ENCODE results near the gene MERTK. TPM values are rescaled to one million over a fixed set of nuclear protein-coding genes. Genes with fewer than 3 reads are reported as not detected.
A peak's percentile ranks its signal among the peaks of the same experiment; 100 is the strongest.

MERTK gene
- total and polyA plus RNA-seq, 2 of the 13 experiments (the other 11 are each of a cell fraction or from before 2014, with no cell fraction given) = 37.3 to 44.7 TPM

DNA sequence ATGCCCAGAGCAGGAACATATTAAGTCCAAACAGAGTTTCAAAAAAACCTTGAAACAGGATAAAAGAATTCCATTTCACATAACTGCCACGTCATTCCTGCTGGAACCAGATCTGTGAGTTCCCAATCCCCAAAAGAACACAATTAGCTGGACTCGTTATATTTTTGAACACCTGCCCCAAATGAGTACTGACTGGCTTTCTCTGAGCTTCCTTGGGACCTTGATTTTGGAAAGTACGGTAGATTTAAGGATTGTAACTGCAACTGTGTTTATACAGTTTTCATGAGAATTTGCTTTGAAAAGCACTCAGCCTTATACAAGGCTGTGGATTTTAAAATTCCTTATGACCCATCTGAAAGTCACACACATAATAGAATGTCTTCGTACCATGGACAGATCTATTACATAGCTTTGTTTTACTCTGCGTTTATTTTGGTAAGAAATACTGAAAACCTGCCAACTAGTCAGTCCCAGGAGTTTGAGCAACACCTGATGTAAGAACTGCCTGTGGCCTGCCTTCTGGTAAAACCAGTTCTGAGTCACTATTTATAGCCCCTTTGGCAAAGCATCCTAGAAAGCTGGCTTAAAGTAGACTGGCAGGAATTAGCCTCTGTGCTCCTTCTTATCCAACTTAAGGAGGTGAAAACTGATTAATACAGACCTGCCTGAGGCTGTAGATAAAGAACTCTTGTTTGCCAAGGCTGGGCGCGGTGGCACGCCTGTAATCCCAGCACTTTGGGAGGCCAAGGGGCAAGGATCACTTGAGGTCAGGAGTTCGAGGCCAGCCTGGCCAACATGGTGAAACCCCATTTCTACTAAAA lies 48.1 kb downstream of the MERTK start (continued):
- TF ChIP-seq, protein P1, sequence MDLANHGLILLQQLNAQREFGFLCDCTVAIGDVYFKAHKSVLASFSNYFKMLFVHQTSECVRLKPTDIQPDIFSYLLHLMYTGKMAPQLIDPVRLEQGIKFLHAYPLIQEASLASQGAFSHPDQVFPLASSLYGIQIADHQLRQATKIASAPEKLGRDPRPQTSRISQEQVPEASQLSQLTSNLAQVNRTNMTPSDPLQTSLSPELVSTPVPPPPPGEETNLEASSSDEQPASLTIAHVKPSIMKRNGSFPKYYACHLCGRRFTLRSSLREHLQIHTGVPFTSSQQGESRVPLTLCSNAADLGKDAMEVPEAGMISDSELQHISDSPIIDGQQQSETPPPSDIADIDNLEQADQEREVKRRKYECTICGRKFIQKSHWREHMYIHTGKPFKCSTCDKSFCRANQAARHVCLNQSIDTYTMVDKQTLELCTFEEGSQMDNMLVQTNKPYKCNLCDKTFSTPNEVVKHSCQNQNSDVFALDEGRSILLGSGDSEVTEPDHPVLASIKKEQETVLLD (CRISPR knock-in tag; IDR thresholded peaks at IDR 0.05; ENCODE audit: low read depth) = no peak
- no peak; the same call in 1 of the 2 replicates for TF ChIP-seq KDM6A (CRISPR knock-in tag; IDR thresholded peaks at IDR 0.05; ENCODE audit: low read depth)
- TF ChIP-seq ZNF562 (CRISPR knock-in tag; IDR thresholded peaks at IDR 0.05; ENCODE audit: borderline replicate concordance) = no peak
- TF ChIP-seq, protein P2, sequence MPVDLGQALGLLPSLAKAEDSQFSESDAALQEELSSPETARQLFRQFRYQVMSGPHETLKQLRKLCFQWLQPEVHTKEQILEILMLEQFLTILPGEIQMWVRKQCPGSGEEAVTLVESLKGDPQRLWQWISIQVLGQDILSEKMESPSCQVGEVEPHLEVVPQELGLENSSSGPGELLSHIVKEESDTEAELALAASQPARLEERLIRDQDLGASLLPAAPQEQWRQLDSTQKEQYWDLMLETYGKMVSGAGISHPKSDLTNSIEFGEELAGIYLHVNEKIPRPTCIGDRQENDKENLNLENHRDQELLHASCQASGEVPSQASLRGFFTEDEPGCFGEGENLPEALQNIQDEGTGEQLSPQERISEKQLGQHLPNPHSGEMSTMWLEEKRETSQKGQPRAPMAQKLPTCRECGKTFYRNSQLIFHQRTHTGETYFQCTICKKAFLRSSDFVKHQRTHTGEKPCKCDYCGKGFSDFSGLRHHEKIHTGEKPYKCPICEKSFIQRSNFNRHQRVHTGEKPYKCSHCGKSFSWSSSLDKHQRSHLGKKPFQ (CRISPR knock-in tag; IDR thresholded peaks at IDR 0.05; ENCODE audit: insufficient replicate concordance) = no peak
- TF ChIP-seq, protein P3, sequence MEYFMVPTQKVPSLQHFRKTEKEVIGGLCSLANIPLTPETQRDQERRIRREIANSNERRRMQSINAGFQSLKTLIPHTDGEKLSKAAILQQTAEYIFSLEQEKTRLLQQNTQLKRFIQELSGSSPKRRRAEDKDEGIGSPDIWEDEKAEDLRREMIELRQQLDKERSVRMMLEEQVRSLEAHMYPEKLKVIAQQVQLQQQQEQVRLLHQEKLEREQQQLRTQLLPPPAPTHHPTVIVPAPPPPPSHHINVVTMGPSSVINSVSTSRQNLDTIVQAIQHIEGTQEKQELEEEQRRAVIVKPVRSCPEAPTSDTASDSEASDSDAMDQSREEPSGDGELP (IDR thresholded peaks at IDR 0.05; ENCODE audit: borderline replicate concordance, low read depth) = no peak
- TF ChIP-seq KLF9 (CRISPR knock-in tag; IDR thresholded peaks at IDR 0.05; ENCODE audit: low read depth) = no peak
- TF ChIP-seq, protein P4, sequence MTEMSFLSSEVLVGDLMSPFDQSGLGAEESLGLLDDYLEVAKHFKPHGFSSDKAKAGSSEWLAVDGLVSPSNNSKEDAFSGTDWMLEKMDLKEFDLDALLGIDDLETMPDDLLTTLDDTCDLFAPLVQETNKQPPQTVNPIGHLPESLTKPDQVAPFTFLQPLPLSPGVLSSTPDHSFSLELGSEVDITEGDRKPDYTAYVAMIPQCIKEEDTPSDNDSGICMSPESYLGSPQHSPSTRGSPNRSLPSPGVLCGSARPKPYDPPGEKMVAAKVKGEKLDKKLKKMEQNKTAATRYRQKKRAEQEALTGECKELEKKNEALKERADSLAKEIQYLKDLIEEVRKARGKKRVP (CRISPR knock-in tag; IDR thresholded peaks at IDR 0.05) = peak in 1 of 2 experiments; percentile 63; a peak in 1 of 4 replicates
- 0 out of 2 replicates have a peak, but pooled peaks have one; percentile 12 for TF ChIP-seq MEF2D (CRISPR knock-in tag; IDR thresholded peaks at IDR 0.05)
- no peak for TF ChIP-seq NFYB (CRISPR knock-in tag; IDR thresholded peaks at IDR 0.05)
- no peak for TF ChIP-seq SNAI1 (CRISPR knock-in tag; IDR thresholded peaks at IDR 0.05; ENCODE audit: borderline replicate concordance)
- TF ChIP-seq RFXAP (CRISPR knock-in tag; IDR thresholded peaks at IDR 0.05; ENCODE audit: borderline replicate concordance) = no peak
- no peak for TF ChIP-seq HIVEP1 (CRISPR knock-in tag; IDR thresholded peaks at IDR 0.05)
- TF ChIP-seq, protein P5, sequence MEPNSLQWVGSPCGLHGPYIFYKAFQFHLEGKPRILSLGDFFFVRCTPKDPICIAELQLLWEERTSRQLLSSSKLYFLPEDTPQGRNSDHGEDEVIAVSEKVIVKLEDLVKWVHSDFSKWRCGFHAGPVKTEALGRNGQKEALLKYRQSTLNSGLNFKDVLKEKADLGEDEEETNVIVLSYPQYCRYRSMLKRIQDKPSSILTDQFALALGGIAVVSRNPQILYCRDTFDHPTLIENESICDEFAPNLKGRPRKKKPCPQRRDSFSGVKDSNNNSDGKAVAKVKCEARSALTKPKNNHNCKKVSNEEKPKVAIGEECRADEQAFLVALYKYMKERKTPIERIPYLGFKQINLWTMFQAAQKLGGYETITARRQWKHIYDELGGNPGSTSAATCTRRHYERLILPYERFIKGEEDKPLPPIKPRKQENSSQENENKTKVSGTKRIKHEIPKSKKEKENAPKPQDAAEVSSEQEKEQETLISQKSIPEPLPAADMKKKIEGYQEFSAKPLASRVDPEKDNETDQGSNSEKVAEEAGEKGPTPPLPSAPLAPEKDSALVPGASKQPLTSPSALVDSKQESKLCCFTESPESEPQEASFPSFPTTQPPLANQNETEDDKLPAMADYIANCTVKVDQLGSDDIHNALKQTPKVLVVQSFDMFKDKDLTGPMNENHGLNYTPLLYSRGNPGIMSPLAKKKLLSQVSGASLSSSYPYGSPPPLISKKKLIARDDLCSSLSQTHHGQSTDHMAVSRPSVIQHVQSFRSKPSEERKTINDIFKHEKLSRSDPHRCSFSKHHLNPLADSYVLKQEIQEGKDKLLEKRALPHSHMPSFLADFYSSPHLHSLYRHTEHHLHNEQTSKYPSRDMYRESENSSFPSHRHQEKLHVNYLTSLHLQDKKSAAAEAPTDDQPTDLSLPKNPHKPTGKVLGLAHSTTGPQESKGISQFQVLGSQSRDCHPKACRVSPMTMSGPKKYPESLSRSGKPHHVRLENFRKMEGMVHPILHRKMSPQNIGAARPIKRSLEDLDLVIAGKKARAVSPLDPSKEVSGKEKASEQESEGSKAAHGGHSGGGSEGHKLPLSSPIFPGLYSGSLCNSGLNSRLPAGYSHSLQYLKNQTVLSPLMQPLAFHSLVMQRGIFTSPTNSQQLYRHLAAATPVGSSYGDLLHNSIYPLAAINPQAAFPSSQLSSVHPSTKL (CRISPR knock-in tag; IDR thresholded peaks at IDR 0.05) = peak; percentile 58
- TF ChIP-seq ARNT2 (CRISPR knock-in tag; IDR thresholded peaks at IDR 0.05; ENCODE audit: low read depth) = no peak
- no peak for TF ChIP-seq TAF1 (CRISPR knock-in tag; IDR thresholded peaks at IDR 0.05)
- TF ChIP-seq NR2C2 (CRISPR knock-in tag; IDR thresholded peaks at IDR 0.05; ENCODE audit: borderline replicate concordance) = no peak
- TF ChIP-seq, protein P6, sequence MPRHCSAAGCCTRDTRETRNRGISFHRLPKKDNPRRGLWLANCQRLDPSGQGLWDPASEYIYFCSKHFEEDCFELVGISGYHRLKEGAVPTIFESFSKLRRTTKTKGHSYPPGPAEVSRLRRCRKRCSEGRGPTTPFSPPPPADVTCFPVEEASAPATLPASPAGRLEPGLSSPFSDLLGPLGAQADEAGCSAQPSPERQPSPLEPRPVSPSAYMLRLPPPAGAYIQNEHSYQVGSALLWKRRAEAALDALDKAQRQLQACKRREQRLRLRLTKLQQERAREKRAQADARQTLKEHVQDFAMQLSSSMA (CRISPR knock-in tag; IDR thresholded peaks at IDR 0.05) = 0 out of 2 replicates have a peak, but pooled peaks have one; percentile 26
- TF ChIP-seq ZNF430 (CRISPR knock-in tag; IDR thresholded peaks at IDR 0.05) = 0 out of 2 replicates have a peak, but pooled peaks have one; percentile 49
